ENCODE data around the gene XPNPEP2. TPM values are rescaled to one million over a fixed set of nuclear protein-coding genes. Genes with fewer than 3 reads are reported as not detected.

XPNPEP2 gene
- total RNA-seq, 1 donor from 2014 or later: not detected

DNA sequence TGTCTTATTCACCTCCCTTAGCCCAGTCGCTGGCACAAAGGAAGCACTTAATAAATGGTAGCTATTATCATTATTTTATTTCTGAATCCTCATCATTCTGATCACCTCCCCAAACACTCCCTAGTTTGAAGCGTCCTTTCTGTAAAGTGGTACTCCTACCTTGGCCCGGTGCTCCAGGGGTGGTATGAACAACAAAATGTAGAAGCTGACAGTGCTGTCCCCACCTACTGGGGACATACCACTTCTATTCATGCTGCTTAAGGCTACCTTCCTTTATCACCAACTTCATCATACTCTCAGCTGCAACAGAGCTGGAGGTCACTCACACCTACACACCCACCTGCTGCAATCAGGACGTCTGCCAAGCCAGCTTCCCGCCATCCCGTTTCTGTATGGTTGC is 43.2 kb upstream of the XPNPEP2 start:
- Mint-ChIP-seq H3K36me3 (ENCODE audit: unreplicated experiment) (no peaks in the 10 kb centered on the region), H3K9me3 (ENCODE audit: unreplicated experiment) (no peaks in the 10 kb centered on the region), H3K4me1 (ENCODE audit: low read depth, unreplicated experiment) (no peaks in the 10 kb centered on the region), H3K27ac (ENCODE audit: unreplicated experiment) (no peak overlapping the region), H3K27me3 (ENCODE audit: unreplicated experiment) (no peaks in the 10 kb centered on the region), H3K4me3 (ENCODE audit: unreplicated experiment) (no peak overlapping the region)
- DNase-seq: no peak
- TF ChIP-seq, protein P1, sequence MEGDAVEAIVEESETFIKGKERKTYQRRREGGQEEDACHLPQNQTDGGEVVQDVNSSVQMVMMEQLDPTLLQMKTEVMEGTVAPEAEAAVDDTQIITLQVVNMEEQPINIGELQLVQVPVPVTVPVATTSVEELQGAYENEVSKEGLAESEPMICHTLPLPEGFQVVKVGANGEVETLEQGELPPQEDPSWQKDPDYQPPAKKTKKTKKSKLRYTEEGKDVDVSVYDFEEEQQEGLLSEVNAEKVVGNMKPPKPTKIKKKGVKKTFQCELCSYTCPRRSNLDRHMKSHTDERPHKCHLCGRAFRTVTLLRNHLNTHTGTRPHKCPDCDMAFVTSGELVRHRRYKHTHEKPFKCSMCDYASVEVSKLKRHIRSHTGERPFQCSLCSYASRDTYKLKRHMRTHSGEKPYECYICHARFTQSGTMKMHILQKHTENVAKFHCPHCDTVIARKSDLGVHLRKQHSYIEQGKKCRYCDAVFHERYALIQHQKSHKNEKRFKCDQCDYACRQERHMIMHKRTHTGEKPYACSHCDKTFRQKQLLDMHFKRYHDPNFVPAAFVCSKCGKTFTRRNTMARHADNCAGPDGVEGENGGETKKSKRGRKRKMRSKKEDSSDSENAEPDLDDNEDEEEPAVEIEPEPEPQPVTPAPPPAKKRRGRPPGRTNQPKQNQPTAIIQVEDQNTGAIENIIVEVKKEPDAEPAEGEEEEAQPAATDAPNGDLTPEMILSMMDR (IDR thresholded peaks at IDR 0.05; ENCODE audit: partially characterized antibody, unreplicated experiment): no peak

DNA sequence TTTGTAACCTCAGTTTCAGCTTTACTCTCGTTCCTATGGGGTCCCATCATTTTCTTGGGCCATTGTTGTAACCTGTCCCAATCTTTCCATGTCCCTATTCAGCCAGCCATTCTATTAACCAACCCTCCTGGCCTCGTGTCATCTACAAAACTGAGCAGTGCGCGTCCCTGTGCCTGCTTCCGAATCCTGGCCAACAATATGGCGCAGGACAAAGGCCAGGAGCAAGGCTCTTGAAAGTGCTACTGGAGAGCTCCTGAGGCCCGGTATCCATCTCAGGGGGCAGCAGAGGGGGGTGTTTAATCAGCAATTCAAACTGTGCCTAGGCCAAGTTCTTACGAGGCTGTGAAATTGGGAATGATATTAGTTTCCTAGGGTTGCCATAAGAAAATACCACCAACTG is 42.8 kb upstream of the XPNPEP2 start:
- TF ChIP-seq, protein P1 (IDR thresholded peaks at IDR 0.05; ENCODE audit: partially characterized antibody, unreplicated experiment): no peak
- Mint-ChIP-seq H3K27me3 (ENCODE audit: unreplicated experiment) (no peaks in the 10 kb centered on the region), H3K4me1 (ENCODE audit: low read depth, unreplicated experiment) (no peaks in the 10 kb centered on the region), H3K27ac (ENCODE audit: unreplicated experiment) (no peak overlapping the region), H3K36me3 (ENCODE audit: unreplicated experiment) (no peaks in the 10 kb centered on the region), H3K9me3 (ENCODE audit: unreplicated experiment) (no peaks in the 10 kb centered on the region), H3K4me3 (ENCODE audit: unreplicated experiment) (no peak overlapping the region)
- DNase-seq: no peak

DNA sequence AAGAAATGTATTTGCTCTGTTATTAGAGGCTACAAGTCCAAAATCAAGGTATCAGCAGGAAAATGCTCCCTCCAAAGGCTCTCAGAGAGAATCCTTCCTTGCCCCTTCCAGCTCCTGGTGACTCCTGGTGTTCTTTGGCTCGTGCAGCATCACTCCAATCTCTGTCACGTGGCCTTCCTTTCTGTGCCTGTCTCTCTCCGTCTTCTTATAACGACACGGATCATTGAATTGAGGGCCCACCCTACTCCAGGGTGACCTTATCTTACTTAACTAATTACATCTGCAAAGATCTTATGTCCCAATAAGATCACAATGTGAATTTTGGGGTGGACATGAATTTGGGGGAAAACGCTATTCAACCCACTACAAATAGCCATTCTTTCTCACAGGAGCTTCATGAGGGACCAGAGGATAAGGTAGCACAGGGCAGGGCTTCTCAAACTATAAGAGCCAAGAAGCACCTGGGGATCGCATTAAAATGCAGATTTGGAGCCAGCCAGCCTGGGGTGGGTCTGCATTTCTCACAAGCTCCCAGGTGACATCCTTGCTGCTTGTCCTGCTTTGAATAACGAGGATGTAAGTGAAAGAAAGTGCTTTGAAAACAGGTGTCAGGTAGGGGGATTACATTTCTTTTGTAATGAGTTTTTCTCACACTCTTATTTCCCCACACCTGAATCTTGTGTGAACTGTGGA is 42.2 kb upstream of the XPNPEP2 start:
- Mint-ChIP-seq H3K27ac (ENCODE audit: unreplicated experiment) (no peak overlapping the region), H3K4me3 (ENCODE audit: unreplicated experiment) (no peak overlapping the region), H3K9me3 (ENCODE audit: unreplicated experiment) (no peaks in the 10 kb centered on the region), H3K36me3 (ENCODE audit: unreplicated experiment) (no peaks in the 10 kb centered on the region), H3K4me1 (ENCODE audit: low read depth, unreplicated experiment) (no peaks in the 10 kb centered on the region), H3K27me3 (ENCODE audit: unreplicated experiment) (no peaks in the 10 kb centered on the region)
- DNase-seq: no peak
- TF ChIP-seq, protein P1 (IDR thresholded peaks at IDR 0.05; ENCODE audit: partially characterized antibody, unreplicated experiment): no peak

DNA sequence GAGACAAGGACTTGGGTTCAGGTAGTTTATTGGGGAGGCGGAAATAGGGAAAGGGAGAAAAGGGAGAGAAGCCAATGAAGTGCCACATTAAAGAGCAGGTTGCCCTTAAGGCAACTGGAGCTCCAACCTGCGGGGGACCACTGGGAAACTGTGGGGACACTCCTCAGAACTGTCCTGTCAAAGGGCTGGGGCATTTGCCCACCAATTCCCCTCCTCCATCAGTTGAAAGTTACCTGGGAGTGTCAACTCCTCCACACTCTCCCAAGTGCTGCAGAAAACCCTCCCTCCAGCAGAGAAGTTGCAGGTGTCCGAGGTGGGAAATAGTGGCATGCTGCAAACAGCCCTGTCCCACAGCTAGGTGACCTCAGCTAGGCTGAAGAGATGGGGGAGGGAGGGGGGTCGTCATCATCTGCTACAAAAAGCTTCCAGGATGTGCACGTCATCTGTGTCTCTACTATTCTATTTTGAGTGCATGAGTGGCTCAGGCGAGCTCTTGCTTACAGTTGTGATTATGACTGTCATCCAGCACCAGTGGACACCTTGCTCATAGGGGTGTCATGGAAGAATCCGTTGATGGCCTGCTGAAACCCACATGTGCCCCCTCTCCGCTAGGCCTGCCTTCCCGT is 41.5 kb upstream of the XPNPEP2 start:
- Mint-ChIP-seq H3K9me3 (ENCODE audit: unreplicated experiment) (no peaks in the 10 kb centered on the region), H3K27ac (ENCODE audit: unreplicated experiment) (no peak overlapping the region), H3K36me3 (ENCODE audit: unreplicated experiment) (no peaks in the 10 kb centered on the region), H3K4me3 (ENCODE audit: unreplicated experiment) (no peak overlapping the region), H3K27me3 (ENCODE audit: unreplicated experiment) (no peaks in the 10 kb centered on the region), H3K4me1 (ENCODE audit: low read depth, unreplicated experiment) (no peaks in the 10 kb centered on the region)
- TF ChIP-seq, protein P1 (IDR thresholded peaks at IDR 0.05; ENCODE audit: partially characterized antibody, unreplicated experiment): no peak
- DNase-seq: no peak

DNA sequence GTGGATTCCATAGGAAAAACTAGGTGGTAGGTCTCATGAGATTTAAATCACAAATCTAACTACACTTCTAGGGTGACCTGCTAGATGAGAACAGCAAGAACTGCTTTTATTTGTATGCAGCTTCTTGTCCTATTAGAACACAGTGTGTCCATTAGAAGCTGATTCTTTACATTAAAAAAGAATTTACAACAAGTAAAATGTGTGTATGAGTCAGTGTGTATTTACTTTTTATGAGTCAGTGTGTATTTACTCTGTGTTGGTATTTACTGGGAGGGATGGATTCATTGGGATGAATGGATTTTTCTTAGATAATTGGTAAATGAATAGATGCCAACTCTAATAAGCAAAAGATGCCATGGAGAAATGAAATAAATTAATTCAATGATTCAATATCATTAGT is 40.6 kb upstream of the XPNPEP2 start:
- Mint-ChIP-seq H3K36me3 (ENCODE audit: unreplicated experiment) (no peaks in the 10 kb centered on the region), H3K27ac (ENCODE audit: unreplicated experiment) (no peak overlapping the region), H3K27me3 (ENCODE audit: unreplicated experiment) (no peaks in the 10 kb centered on the region), H3K4me3 (ENCODE audit: unreplicated experiment) (no peak overlapping the region), H3K9me3 (ENCODE audit: unreplicated experiment) (no peaks in the 10 kb centered on the region), H3K4me1 (ENCODE audit: low read depth, unreplicated experiment) (no peaks in the 10 kb centered on the region)
- no peak for DNase-seq
- TF ChIP-seq, protein P1 (IDR thresholded peaks at IDR 0.05; ENCODE audit: partially characterized antibody, unreplicated experiment): no peak
